Kasumi-1 (cell line): ENCODE data around the gene LYPD6.
"Not testable (repeated sequence)": the region's sequence is repeated elsewhere in the genome, so short reads cannot be mapped to it uniquely, and the experiment has no call there.

Source experiments
- DNase-seq, 2 experiments: peaks; one replicate each; lab custom pipeline; 2025; lab: John Stamatoyannopoulos, UW

Gene LYPD6

DNA sequence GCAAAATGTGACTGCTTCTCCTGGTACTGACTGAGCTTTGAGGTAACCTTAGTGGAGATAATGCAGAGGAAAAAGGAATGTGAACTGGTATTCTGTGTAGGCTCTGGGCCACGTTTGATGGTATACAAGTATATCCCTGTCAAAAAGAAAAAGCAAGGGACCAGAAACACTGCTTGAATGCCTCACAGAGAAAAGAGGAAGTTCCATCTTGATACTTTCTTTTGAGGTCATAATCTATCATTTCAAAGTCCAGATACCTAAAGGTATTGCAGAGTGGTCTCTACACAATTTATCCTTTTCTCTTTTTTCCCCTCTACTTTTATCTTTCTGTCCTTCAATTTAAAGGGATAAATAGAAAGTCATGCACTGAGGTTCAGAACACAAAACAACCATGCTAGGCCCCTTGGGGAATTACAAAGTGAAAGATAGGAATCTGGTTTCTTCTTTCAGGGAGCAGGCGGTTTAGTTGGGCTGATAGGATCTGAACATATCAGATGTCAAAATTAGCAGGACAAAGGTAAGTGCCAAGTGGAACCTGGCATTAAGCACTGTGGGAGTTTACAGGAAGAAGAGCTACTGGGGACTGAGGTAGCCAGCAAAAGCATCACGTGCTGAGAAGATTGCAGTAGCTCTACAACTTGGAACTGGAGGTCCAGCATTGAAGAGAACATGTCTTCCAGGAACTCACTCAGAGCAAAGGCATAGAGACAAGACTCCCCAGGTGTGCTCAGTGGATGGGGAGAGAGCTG lies 121.2 kb downstream of the LYPD6 start:
- DNase-seq, result peak; percentile 10 to 22

DNA sequence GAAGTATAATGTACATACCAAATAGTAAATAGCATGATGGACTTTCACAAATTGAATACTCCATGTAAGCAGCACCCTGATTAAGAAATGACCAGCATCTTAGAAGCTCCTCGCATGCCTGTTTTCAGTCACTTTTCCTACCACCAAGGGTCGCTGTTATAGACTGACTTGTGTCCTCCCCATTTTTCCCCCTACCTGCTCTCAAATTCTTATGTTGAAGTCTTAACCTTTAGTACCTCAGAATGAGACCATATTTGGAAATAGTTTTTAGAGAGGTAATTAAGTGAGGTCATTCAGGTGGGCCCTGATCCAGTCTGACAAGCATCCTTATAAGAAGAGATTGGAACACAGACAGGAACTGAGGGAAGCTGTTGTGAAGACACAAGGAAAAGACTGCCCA lies 125.9 kb downstream of the LYPD6 start:
- DNase-seq, result no peak

DNA sequence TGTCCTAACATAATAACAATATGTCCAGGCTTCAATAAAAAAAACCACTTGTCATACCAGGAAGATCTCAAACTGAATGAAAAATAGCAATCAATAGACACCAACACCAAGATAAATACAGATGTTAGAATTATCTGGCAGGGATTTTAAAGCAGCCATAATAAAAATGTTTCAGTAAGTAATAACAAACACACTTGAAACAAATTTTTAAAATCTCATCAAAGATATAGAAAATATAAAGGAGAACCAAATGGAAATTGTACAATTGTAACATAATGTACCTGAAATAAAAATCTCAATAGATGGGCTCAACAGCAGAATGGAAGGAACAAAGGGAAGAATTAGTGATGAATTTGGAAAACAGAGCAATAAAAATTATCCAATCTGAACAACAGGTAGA lies 128.1 kb downstream of the LYPD6 start:
- no peak for DNase-seq

DNA sequence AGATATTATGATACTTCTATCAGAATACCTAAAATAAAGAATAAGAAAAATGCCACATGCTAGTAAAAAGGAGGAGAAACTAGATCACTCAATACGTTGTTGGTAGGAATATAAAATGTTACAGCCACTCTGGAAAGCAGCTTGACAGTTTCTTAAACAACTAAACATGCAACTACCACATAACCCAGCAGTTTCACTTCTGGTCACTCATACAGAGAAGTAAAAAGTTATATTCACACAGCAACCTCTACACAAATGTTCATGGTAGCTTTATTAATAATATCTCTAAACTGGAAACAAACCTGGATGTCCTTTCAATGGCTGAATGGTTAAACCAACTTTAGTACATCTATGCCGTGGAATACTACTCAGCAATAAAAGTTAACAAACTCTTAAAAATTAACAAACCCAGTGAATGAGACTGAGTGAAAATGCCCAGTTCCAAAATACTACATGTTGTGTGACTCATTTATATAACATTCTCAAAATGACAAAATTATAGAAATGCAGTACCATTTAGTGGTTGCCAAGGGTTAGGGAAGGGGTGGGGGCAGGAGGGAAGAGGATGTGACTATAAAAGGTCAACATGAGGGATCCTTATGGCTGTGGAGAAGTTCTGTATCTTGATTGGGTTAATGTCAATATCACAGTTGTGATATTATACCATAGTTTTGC lies 133.1 kb downstream of the LYPD6 start:
- DNase-seq, result no peak

DNA sequence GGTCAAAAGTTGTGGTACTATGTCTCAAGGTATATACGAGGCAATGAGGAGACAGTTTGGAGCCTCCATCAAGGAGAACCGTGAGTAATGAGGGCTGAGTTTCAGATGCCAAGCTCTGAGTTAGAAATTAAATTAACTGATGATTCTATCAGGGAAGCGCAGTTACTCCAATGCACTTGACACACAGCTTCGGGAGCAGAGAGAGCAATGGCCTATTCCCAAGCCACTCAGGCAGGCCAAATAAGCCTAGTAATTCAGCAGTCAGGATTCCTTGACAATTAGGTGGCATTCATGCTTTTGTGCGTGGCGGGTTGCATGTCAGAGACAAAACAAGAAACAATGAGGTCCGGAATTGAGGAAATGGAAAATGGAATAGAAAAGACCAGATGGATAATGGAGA lies 134.0 kb downstream of the LYPD6 start:
- DNase-seq, result no peak

DNA sequence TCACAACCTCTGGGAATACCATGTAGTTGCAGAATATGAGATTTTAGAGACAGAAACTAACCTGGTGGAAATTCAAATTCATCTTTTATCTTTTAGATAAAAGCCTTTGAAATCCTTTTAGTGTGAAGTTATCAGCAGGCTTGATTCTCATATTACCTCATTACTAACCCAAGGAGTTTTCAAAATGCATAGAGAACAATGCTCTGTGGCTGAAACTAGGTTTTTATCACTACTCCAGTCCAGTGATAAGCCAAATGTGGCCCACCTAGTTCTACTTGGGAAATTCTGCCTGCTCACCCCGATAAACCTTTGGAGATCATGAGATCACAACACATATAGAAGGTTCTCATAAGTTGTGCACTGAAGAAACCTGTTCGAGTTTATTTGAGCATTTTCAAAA lies 135.5 kb downstream of the LYPD6 start:
- no peak for DNase-seq

DNA sequence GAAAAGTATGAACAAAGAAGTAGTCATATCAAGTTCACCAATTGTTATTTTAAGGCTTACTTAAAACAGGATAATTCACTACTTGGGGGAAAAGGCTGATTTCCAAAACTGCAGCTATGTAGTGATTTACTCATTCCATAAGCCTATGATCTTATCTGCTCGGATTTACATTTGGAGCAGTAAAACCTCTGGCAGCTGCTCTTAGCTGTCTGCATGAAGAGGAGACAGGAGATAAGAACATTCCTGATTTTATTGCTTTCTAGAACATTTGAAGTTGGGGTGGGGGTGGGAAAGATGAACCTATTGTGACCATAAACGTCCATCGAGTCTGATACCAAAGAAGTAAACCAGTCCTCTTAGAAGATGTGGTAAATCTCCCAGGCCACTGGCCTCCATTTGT lies 136.2 kb downstream of the LYPD6 start:
- no peak for DNase-seq

DNA sequence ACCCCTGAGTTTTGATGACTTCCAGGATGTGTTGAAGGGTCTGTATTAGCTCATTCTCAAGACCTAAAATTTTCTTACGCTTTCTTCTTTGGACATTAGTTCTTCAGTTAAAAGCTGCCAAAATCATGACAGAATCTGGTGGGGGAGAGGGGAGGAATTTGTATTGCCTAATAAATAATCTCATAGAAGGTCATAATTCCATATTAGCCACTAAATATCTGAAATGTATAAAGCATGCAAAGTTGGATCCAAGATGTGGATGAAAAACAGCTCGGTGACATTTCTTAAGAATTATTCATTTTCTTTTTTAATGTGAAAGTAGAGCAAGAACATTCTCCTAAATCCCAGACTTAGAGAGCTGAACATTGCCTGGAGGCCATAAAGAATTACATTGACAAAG lies 137.0 kb downstream of the LYPD6 start:
- no peak for DNase-seq

DNA sequence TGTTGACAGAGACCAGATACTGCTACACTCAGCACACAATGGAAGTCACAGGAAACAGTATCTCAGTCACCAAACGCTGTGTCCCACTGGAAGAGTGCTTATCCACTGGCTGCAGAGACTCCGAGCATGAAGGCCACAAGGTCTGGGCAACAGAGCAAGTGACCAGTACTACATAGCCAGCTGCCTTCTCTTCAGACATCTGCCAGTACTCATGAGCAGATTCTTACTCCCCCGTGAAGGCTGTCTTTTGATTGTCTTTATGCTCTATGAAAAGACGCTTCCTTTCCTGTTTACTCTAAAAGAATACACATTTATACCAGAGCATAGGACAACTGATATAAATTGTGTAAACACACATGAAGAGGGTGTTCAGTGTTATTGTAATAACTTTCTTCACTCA lies 138.2 kb downstream of the LYPD6 start:
- DNase-seq, result no peak

DNA sequence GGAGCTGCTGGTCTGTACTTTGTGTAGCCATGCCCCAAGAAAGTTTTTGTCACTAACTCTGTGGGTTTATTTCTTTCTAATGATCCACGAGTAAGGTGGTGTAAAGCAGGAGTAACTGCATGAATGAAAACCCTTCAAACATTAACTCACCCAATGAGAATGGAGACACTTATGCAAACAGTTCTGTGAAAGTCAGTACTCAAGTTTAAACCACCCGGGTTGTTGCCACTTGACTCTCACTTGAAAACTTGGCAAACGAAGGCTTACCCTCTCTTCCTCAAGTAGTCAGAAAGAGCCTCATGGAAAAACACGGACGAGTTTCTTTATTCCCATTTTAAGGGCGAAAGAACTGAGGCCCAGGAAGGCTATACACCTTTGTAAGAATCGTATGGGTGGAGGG lies 139.7 kb downstream of the LYPD6 start:
- no peak for DNase-seq

DNA sequence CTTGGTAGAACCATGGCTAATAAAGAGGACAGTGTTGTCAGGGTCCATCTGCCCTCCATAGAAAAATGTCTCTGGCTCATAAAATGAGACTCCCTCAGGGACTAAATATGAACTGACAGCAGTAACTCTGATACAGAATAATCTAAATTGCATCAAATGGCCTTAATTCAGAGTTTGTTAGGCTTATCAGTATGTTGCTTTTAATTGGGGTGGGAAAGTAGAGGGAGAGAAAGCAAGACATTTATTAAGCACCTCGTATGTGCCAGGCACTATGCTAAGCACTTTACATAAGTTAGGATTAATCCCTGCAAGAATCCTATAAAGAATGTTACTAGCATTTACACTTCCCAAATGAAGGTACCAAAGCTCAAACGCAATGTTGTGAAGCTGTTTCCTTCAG lies 142.0 kb downstream of the LYPD6 start:
- DNase-seq, result no peak

DNA sequence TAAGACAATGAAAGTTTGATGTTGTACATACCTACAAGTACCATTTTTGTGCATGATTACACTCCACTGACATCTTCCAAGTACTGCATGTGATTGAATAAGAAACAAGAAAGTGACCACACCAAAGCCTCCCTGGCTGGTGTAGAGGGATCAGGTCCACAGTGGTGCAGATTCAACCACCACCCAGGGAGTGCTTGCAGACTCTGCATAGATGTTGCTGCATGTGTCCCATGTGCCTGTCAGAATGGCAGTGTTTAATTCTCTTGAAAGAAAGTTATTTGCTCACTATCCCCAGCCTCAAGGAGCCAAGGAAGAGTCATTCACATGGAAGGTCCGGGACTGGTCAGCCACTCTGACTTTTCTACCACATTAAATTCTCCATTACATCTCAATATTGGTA lies 142.7 kb downstream of the LYPD6 start:
- DNase-seq, result no peak

DNA sequence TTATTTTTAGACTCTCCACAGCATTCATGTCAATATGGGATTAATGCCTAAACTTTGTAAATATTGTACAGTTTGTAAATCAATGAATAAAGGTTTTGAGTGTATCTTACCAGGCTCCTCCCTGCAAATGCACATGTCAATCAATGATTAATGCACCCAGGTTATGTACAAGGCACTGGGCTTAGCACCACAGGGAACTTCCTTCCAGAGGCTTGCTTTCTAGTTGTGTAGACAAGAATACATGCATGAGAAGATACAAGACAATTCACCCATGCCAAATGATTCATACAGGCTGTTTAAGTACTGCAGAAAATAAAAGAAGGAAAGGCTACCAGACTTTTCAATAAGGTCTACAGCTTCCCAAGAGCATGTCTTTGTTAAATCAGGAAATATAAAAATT lies 143.1 kb downstream of the LYPD6 start:
- no peak for DNase-seq

DNA sequence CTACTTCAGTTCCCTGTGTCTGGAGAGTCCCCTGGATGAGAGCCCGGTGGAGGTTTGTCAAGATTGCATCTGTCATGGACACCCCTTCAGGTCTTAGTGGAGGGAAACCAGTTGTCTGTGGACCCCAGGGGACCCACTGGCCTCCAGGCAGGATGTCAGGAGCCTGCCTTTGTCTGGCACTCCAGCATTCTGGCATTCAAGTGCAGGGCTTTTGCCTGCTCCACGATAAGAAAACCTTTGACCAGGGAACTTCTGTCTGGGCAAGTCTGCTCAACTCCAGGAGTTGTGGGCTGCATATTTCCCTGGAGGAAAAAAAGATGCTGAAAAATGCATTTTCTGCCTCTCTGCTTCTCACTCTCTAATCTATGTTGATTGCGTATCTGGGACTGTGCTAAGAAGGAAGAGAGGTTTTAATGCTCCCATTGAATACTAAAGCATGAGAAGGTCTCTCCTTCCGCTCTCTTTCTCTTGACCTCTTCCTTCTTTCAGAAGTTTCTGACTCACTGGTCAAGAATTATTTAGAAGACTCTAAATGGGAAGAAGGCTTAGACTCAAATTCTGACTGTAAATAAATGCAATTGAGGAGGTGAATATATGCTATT lies 152.7 kb downstream of the LYPD6 start:
- DNase-seq, result no peak

DNA sequence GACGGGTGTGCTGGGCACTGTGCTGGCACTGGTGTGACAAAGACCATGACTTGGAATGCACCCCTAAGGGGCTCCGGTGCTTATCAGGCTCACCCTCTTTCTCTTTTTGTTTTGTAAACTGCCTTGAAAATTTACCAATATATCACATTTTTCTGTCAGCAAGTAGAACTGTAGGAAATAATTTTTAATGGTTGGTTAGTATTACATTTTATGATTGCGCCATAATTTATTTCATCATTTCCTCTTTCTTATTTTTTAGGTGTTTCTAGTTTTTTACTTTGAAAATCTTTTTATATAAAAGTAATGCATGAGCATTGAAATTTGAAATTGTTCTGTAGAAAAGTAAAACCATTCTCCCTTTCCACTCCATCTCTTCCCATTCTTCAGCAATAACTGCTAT lies 156.3 kb downstream of the LYPD6 start:
- DNase-seq, result no peak

DNA sequence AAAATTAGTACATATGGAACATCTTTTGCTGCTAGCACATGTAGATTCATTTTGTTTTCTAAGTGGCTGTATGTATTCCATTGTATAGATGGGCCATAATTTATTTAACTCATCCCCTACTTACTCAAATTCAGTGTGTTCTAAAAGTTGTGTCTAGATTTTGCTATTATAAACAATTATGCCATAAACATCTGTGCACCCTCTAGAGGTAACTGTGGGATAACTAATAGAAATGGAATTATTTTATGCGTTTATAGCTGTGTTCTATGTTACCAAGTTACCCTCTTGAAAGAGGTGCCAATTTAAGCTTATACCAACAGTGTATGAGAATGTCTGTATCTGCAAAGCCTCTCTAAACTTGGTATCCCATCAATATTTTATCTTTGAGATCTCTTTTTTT lies 156.8 kb downstream of the LYPD6 start:
- peak in 1 of 2 experiments; percentile 14 for DNase-seq

DNA sequence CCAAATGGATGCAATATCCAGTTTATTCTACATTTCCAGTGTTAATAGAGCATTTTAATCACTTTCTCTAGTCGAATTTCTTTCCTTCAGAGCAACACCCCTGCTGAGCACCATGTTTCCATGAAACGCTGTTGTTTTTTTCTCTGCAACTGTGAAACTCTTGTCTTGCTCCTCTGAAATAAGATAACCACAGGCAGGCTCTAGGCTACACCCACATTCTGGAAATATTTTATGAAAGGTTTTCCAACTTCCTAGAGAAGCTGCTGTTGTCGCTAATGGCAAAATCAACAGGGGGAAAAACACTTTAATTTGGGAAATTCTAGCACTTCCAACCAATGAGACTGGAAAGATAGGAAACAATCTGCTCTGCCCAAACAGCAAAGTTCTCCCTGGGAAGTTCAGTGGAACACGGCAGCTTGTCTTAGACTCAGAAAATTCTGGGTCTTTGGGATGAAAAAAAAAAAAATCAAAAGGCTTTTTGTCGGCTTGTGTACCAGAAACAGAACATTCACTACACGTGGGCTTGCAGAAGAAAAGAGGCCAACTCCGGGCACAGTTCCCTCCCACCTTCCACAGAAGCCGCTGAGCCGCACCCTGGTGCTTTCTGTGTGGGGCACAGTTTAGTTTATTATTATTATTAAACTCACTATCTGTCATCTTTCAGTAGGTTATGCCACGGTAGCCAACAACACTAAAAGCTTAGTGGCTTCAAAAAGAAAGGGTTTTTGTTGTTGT lies 158.5 kb downstream of the LYPD6 start:
- no peak for DNase-seq

DNA sequence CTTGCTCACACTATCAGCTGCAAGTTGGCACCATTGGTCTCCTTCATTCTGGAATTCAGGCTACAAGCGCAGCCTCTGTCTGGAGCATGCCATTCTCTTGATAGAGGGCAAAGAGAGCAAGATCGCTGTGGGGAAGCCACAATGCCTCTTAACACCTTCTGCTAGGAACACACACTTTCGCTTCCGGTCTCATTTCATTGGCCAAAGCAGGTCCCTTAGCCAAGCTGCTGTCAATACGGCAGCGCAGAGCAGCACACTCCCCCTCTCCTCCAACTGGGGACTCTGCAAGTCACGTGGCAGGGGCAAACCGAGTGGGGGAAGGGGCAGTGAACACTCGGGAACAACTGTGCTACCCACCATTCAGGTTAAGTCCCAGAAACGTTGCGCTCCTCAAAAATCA lies 159.1 kb downstream of the LYPD6 start:
- no peak for DNase-seq

DNA sequence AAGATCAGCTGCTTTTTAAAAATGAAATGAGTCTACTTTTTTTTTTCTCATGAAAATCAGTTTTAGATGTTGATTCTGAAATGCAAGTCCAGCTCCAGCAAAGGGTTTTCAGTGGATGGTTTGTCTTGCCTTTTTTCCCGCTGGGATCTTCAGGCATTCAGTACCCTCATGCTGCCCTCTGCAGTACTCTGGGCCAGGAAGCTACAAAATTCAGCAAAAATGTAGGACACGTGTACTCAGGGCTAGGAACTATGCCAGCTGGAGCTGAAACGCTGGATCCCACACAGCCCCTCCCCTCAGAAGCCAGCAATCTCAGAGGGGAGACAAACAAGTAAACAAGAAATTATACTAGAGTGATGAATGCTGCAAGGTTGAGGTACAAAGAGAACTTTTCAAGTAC lies 159.9 kb downstream of the LYPD6 start:
- DNase-seq, result no peak

DNA sequence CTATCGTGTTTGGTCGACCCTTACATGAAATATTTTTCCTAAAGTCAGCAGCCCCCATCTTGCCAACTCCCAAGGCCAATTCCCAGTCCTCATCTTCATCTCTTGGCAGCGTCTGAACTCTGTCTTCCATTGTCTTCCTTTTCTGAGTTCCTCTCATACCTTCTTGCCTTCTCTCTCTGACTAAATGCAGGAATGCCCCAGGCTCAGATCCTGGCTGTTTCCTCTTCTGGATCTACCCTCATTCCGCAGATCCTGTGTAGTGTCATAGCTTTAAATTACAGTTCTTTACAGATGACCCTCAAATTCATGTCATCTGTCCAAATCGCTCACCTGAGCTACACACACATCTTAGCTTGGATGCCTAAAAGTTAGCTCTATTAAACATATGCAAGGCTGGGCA lies 162.5 kb downstream of the LYPD6 start:
- DNase-seq, result no peak

DNA sequence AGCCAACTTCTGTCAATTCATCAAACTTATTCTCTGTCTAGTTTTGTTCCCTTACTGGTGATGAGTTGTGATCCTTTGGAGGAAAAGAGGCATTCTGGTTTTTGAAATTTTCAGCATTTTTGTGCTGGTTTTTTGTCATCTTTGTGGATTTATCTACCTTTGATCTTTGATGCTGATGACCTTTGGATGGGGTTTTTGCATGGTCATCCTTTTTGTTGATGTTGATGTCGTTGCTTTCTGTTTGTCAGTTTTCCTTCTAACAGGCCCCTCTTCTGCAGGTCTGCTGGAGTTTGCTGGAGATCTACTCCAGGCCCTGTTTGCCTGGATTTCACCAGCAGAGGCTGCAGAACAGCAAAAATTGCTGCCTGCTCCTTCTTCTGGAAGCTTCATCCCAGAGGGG lies 168.8 kb downstream of the LYPD6 start:
- not testable (repeated sequence) for DNase-seq

DNA sequence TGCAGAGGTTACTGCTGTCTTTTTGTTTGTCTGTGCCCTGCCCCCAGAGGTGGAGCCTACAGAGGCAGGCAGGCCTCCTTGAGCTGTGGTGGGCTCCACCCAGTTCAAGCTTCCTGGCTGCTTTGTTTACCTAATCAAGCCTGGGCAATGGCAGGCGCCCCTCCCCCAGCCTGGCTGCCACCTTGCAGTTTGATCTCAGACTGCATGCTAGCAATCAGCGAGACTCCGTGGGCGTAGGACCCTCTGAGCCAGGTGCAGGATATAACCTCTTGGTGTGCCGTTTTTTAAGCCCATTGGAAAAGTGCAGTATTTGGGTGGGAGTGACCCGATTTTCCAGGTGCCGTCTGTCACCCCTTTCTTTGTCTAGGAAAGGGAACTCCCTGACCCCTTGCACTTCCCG lies 176.4 kb downstream of the LYPD6 start:
- DNase-seq, result not testable (repeated sequence)

DNA sequence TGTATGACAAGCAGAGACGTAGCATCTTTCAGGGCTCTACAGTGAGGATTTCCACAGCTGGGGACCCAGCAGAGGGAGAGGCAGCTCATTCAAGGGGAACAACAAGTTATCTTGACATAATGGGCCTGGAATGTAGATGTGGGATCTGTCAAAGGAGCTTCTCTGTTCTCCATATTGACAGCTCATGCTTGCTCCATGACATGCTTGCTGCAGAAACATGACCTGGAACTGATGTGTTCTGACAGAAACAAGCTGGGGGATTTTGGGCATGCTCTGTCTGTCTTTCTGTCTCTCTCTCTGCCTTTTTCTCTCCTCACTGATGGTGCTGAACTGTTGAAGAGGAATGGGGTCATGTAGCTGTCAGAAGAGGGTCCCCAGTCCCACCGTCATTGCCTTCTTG lies 177.6 kb downstream of the LYPD6 start:
- DNase-seq, result no peak
